ENCODE measurements around the gene PTOV1. TPM values are rescaled to one million over a fixed set of nuclear protein-coding genes. Genes with fewer than 3 reads are reported as not detected.

Gene PTOV1
- 43.8 and 78.1 TPM in 2 replicates for total RNA-seq

DNA sequence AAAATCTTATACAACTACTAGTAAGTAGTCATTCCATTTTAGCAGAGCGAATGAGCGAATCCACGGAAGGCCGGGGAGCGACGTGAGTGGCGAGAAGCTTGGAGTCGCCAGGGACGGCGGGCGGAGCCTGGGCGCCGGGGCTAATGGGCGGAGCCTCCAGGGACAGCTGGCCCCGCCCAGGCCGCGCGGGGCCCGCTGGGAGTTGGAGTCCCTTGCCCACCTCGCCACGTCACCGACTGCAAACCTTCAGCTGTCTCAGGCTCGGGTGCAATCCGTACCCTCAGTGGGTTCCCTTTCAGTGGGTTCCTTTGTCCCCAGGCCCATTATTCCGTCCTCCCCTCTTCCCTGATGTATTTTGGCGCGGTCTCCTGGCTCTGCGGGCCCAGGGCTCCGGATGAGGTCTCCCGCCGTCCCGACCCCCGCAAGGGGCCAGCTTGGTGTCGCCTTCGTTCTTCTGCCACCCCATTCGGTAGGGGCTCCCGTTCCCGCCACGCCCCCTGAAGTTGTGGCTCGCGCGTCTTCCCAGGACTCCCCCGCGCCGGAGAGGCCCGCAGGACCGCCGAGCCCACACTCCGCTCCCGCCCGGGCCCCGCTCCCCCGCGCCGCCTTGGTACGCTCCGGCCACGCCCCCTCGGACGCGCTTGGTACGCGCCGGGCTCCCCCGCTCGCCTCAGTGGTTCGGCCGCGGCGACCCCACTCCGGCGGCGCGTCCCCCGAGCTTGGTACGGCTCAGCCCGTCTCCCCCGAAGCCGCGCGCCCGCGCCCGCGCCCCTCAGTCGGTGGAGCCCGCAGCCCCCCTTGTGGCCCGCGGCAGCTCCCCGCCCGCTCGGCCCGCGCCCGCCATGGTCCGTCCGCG lies at the start of gene PTOV1:
TSS of gene PTOV1 (plus strand) at position 673 of the 856 bp plus-strand sequence.

DNA sequence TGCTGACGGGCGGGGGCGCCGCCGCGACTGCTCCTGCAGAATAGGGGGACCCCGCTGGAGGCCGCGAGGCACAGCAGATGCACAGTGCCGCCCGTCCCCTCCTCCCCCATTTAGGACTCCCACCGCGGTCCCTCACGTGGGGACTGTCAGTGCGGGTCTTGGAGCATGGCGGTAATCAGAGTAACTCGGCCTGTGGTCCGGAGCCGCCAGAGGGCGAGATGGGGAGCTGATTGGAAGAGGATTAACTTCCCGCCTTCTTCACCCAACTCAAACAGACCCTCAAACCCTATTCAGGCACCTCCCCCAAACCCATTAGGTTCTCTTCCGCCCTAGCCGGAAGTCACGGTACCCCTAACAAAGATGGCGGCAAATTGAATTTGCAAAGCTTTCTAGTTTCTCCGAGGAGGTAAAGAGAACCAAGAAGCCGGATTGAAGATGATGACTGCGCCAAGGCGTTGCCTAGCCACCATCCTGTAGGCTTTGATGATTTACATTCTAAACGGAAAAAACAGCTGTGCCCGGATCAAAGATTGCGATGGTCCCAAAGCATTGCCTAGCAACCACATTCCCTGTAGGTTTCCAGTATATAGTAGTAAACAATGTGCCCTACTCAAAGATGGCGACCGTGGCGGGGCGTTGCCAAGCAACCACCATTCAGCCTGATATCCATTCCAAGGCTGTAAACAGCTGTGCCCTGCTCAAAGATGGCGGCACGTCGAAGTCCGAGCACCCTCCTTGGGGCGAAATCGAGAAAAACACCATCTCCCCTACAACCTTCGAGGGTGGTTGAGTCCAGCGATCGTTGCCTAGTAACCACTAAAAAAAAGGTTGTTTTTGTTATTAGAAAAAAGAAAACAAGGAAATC lies 37.7 kb upstream of the PTOV1 start, which contains the start of gene FUZ:
TSS of gene FUZ (minus strand) at position 296 of the 865 bp plus-strand sequence. CDS start at position 110, 186 bp downstream.

DNA sequence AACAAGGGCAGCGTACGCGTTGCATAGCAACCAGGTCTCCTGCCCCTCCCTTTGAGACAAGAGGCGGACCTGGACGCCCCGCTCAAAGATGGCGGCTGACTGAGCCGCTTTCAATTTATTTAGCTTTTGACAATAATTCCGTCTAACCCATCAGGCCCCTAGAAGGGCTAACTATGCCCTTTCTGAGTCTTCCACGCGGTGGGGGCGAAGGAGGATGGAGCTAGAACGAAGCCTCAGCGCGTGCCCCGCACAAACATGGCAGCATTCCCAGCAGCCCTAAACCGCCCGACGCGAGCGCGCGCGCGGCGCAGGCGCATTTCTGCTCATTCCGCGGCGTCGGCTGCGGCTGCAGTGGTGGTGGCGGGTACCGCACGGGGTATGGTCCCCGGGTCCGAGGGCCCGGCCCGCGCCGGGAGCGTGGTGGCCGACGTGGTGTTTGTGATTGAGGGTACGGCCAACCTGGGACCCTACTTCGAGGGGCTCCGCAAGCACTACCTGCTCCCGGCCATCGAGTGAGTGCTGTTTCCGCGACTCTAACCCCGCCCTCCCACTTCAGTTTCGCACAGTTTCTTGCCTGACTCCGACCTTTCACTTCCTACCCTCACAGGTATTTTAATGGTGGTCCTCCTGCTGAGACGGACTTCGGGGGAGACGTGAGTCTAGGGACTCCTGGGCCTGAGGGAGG lies 32.9 kb upstream of the PTOV1 start, which contains the start of gene MED25:
TSS of gene MED25 (plus strand) at position 326 of the 685 bp plus-strand sequence. CDS start at position 379, 53 bp downstream.

DNA sequence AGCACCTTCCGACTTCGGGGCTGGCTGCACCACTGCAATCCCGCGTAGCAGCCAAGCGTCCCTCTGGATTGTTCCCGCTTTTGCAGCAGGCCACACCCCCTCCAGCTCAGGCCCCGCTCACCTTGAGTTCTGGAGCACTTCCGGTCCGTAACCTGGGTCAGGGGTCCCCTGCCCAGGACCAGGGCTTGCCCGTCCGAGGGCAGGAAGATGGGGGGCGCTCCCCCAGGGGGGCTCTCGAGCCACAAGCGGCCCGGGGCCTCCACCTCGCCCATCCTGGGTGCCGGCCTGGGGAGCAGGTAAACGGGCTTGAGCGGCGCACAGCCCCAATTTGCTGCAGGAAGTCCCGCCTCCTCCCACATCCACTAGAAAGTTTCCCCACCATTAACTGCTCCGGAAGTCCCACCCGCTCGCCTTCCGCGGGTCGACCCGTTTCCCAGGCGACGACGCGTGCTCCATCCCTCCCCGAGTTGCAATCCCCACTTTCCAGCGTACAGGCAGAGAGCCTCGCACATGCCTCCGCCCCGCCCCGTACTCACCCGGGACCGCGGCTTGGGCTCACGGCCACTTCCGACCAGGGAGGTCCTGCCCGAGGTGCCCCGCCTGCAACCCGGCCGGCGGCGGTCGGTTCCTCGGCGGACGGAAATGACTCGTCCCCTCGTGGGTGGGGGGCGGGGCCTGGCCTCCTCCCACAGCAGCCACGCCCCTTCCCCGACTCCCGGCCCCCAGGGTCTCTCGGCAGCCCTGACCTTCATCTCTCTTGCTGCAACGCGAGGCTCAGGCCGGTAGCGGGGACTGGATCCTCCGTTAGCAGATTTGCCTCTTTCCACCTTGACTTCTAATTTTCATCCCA lies 16.2 kb downstream of the PTOV1 start, which contains the start of gene PNKP:
TSS of gene PNKP (minus strand) at position 644 of the 850 bp plus-strand sequence. CDS start at position 272, 372 bp downstream.

DNA sequence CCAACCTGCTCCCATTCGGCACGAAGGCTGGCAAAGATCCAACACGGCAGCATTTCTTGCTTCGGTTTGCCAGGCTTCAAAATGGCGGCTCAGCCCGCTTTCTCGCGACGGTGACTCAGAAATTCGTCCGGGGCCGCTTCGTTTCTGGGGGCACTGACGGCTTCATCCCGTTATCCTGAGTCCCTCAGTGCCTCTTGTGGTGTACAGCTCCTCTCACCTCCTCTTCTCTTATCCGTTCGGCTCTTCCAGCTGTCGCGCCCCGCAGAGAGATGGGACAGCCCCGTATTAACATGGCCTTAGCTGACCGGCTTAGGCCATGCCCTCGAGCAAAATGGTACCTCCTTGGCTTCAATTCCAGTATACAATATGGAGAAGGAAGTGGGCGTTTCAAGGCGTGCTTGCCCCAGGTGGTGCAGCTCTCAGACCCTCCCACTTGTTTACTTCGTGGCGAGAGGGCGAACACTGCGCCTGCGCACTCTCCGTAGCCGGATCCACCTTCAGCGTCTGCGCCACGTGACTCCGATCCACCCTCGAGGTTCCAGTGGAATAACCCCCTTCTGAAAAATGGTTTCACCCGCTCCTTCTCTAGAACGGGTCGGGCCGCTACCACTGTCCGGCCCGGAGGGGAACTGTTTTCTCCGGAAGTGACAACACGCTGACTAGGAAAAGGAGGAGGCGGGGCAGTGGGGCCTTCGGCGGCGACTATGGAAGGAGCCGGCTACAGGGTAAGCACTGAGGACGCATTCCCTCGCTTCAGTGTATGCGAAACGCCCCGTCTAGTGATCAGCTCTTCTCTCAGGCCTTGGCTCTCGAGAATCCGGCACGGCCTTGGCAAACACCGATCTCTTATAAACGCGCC lies 26.3 kb downstream of the PTOV1 start, which contains the start of the genes AKT1S1 and TBC1D17:
TSS of gene AKT1S1 (minus strand) at position 336 of the 859 bp plus-strand sequence. CDS start 4,060 bp downstream, outside the sequence.
TSS of gene TBC1D17 (plus strand) at position 683 of the 859 bp plus-strand sequence. CDS start at position 705, 22 bp downstream.

DNA sequence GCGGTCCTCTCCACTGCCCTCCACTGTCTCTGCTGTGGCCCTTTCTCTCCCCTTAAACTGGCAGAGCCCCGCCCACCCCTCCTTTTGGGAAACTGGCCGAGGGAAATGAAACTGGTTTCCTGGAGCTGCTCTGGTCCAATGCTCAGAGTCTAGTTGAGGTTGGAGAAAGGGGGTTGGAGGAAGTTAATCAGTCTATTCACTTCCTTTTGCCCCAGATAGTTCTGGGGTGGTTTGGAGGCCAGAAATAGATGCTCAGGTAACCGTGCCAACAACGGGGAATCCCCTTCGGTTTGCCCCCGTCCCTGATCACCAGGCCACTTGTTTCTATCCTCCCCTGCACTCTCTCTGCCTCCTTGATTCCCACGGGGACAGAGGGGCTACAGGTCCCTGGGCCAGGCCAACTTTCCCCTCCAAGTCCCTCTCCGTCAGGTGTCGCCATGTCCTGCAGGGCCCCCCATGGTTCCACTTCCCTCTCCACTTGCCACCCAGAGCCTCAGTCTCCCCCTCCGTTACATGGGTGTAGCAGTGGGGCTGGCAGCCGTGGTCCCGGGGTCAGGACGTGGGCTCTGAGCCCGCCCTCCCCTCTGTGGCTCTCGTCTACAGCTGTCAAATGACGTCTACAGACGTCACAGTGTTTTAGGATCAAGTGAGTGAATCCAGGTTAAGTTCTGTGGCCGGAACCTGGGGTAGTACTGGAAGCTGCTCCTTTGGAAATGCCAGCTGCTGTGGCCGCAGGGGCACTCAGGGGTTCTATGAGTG lies 46.1 kb downstream of the PTOV1 start, which contains the start of gene IL4I1:
TSS of gene IL4I1 (minus strand) at position 25 of the 759 bp plus-strand sequence. CDS start 727 bp downstream, outside the sequence.

Small RNAs within 50 kb of the gene (small RNA-seq; reads per million reads assigned to genes)
- gene MIR4749: not detected

Other genes starting within 250 kb of the PTOV1 start
- gene RRAS, start 211.0 kb upstream of the PTOV1 start, total RNA-seq: 30.6 and 65.3 TPM in 2 replicates
- 19.4 and 35.6 TPM in 2 replicates for gene SCAF1, start 208.9 kb upstream of the PTOV1 start, total RNA-seq
- gene IRF3, start 185.3 kb upstream of the PTOV1 start, total RNA-seq: 38.5 and 43.2 TPM in 2 replicates
- 9.4 and 9.5 TPM in 2 replicates for gene BCL2L12, start 185.2 kb upstream of the PTOV1 start, total RNA-seq
- gene PRMT1, start 173.9 kb upstream of the PTOV1 start, total RNA-seq: 388 and 419 TPM in 2 replicates
- gene ADM5, start 161.6 kb upstream of the PTOV1 start, total RNA-seq: 0.98 and 1.9 TPM in 2 replicates
- gene CPT1C, start 160.0 kb upstream of the PTOV1 start, total RNA-seq: 22.9 and 25.0 TPM in 2 replicates
- not detected in 2 replicates for gene TSKS, start 87.9 kb upstream of the PTOV1 start, total RNA-seq
- 103 and 114 TPM in 2 replicates for gene AP2A1, start 84.2 kb upstream of the PTOV1 start, total RNA-seq
- 12.3 and 16.7 TPM in 2 replicates for gene FUZ, start 37.9 kb upstream of the PTOV1 start, total RNA-seq
- gene MED25, start 32.9 kb upstream of the PTOV1 start, total RNA-seq: 27.0 and 28.1 TPM in 2 replicates
- 51.5 and 58.5 TPM in 2 replicates for gene PNKP, start 16.4 kb downstream of the PTOV1 start, total RNA-seq
- gene AKT1S1, start 26.2 kb downstream of the PTOV1 start, total RNA-seq: 11.8 and 12.1 TPM in 2 replicates
- gene TBC1D17, start 26.5 kb downstream of the PTOV1 start, total RNA-seq: 12.8 and 15.4 TPM in 2 replicates
- gene IL4I1, start 45.7 kb downstream of the PTOV1 start, total RNA-seq: 2.6 and 6.2 TPM in 2 replicates
- 18.6 and 19.5 TPM in 2 replicates for gene ATF5, start 78.0 kb downstream of the PTOV1 start, total RNA-seq
- gene NUP62, start 78.3 kb downstream of the PTOV1 start, total RNA-seq: 46.4 and 51.3 TPM in 2 replicates
- not detected in 2 replicates for gene SIGLEC11, start 110.0 kb downstream of the PTOV1 start, total RNA-seq
- 30.8 and 32.3 TPM in 2 replicates for gene VRK3, start 174.2 kb downstream of the PTOV1 start, total RNA-seq
- 8.8 and 10.1 TPM in 2 replicates for gene ZNF473, start 174.8 kb downstream of the PTOV1 start, total RNA-seq

Measured in vein endothelial cell (primary cell).